Measurements from ENCODE around the gene P4HA2. TPM values are rescaled to one million over a fixed set of nuclear protein-coding genes. Genes with fewer than 3 reads are reported as not detected.

P4HA2 gene
- total and polyA plus RNA-seq, 4 experiments from 2014 or later: 0.14 to 0.96 (median 0.28) TPM; not detected in 1

DNA sequence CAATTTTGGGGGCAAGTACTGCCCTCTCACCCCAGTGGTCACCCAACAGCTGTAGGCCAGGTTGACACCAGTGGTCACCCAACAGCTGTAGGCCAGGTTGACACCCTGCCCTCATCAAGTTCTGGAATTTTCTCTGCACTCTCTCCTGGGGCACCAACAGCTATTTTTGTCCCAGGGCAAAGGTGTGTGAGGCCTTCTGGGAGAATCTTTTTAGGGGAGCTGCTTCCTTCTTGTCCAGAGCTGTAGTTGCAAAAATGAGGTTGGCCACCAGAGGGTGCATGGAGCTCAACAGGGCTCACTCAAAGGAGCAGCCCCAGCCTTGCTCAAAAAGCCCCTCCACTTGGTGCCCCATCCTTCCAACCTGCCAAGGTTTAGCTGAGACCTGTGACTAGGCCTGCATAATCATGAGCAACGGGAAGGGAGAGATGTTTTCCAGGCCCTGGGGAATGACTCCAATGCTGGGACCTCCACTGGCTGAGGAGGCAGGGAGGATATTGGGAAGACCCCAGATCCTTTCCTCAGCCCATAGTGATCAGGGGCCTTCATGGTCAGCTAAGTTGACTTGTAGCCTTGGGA, 10.6 kb upstream of the P4HA2 start:
- H3K9me3 Mint-ChIP-seq: peaks cover 2 to 27% (median 12%) of the 10 kb centered on the region in 8 donors
- ChIA-PET POLR2A (ENCODE audit: partially characterized antibody) (interaction anchor here (1.3 kb wide), 1 partner anchor 13 kb away, joined by 4 read pairs; no protein-coding TSS in a partner anchor), CTCF (ENCODE audit: partially characterized antibody) (interaction anchor here (0.6 to 3.5 kb wide), 37 partner anchors 9 to 649 kb away, joined by 3 to 26 read pairs (median 5); partner anchors contain the start of genes P4HA2 and SLC22A4)
- no peak overlapping the region for H3K27ac ChIP-seq (ENCODE audit: low read depth, low read length)
- H3K27ac Mint-ChIP-seq: no peak overlapping the region
- no peak overlapping the region for H3K4me3 Mint-ChIP-seq
- no peaks in the 10 kb centered on the region for H3K9me3 ChIP-seq (ENCODE audit: control insufficient read depth in 1 of 2, low read length in 2 of 2)
- H3K4me1 ChIP-seq (ENCODE audit: insufficient read depth, low read length): no peaks in the 10 kb centered on the region
- H3K36me3 Mint-ChIP-seq: peaks cover 3 to 4% of the 10 kb centered on the region in 2 donors
- intact Hi-C loops (cut with micrococcal nuclease): loop anchor here (2.0 kb wide), 1 partner anchor 173 kb away; no protein-coding TSS in a partner anchor
- no peaks in the 10 kb centered on the region for H3K4me1 Mint-ChIP-seq
- peak; percentile 40 to 57 (median 52) for DNase-seq
- H3K27me3 ChIP-seq (ENCODE audit: insufficient read depth, low read length): no peaks in the 10 kb centered on the region
- no peaks in the 10 kb centered on the region for H3K36me3 ChIP-seq (ENCODE audit: insufficient read depth, low read length)
- peaks cover 7% of the 10 kb centered on the region in 2 donors for H3K27me3 Mint-ChIP-seq
- H3K4me3 ChIP-seq (ENCODE audit: low read length in 2 of 2): no peak overlapping the region

DNA sequence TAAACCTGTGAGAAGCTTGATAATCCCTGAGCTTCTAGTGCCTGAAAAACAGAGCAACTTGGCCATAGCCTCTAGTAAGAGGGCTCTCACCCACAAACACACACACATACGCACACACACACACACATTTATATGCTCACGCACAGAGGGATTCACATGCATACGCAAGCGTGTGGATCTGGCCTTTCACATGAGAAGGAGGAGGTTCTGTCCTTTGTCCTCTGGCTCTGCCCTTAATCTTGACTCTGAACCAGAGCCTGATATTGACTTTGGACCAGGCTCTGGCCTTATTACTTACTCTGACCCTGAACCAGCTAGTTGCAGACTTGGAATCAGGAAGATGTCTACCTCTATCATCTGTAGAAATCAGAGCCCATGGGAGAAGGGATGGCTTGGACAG, 10.0 kb upstream of the P4HA2 start:
- intact Hi-C loops (cut with micrococcal nuclease): loop anchor here (2.0 kb wide), 1 partner anchor 173 kb away; no protein-coding TSS in a partner anchor

GRCh38 chr5:132237141-132237540, 9.5 kb upstream of the P4HA2 start:
- H3K9me3 ChIP-seq (ENCODE audit: control insufficient read depth in 1 of 2, low read length in 2 of 2): no peaks in the 10 kb centered on the region
- no peaks in the 10 kb centered on the region for H3K4me1 ChIP-seq (ENCODE audit: insufficient read depth, low read length)
- DNase-seq: no peak
- no peak overlapping the region for H3K4me3 ChIP-seq (ENCODE audit: low read length in 2 of 2)
- peak overlapping the region in 1 of 8 donors; percentile 37 for H3K4me3 Mint-ChIP-seq
- H3K9me3 Mint-ChIP-seq: peaks cover 0 to 18% (median 6%) of the 10 kb centered on the region in 8 donors
- H3K27me3 Mint-ChIP-seq: peaks cover 5 to 6% of the 10 kb centered on the region in 2 donors
- POLR2A ChIA-PET (ENCODE audit: partially characterized antibody): interaction anchor here (1.3 kb wide), 1 partner anchor 12 kb away, joined by 4 read pairs; no protein-coding TSS in a partner anchor
- H3K27ac Mint-ChIP-seq: peak overlapping the region in 1 of 7 donors; percentile 20
- no peaks in the 10 kb centered on the region for H3K4me1 Mint-ChIP-seq
- CTCF ChIA-PET (ENCODE audit: partially characterized antibody): interaction anchor here (0.7 to 3.5 kb wide), 17 partner anchors 11 to 647 kb away, joined by 3 to 26 read pairs (median 11); partner anchors contain the start of gene SLC22A4
- no peaks in the 10 kb centered on the region for H3K27me3 ChIP-seq (ENCODE audit: insufficient read depth, low read length)
- H3K36me3 ChIP-seq (ENCODE audit: insufficient read depth, low read length): no peaks in the 10 kb centered on the region
- intact Hi-C loops (cut with micrococcal nuclease): no loop called here
- H3K36me3 Mint-ChIP-seq: peaks cover 0 to 3% of the 10 kb centered on the region in 2 donors
- H3K27ac ChIP-seq (ENCODE audit: low read depth, low read length): no peak overlapping the region

More for the DNA sequence above, 10.0 kb upstream of the P4HA2 start:
- Histone ChIP-seq H3K4me1 (ENCODE audit: insufficient read depth, low read length) (no peaks in the 10 kb centered on the region), H3K27ac (ENCODE audit: low read depth, low read length) (no peak overlapping the region), H3K4me3 (ENCODE audit: low read length in 2 of 2) (no peak overlapping the region), H3K9me3 (ENCODE audit: control insufficient read depth in 1 of 2, low read length in 2 of 2) (no peaks in the 10 kb centered on the region), H3K36me3 (ENCODE audit: insufficient read depth, low read length) (no peaks in the 10 kb centered on the region), H3K27me3 (ENCODE audit: insufficient read depth, low read length) (no peaks in the 10 kb centered on the region)
- no peak for DNase-seq
- no peak overlapping the region for H3K4me3 Mint-ChIP-seq
- H3K4me1 Mint-ChIP-seq: no peaks in the 10 kb centered on the region
- ChIA-PET CTCF (ENCODE audit: partially characterized antibody) (interaction anchor here (0.7 to 3.5 kb wide), 34 partner anchors 8 to 648 kb away, joined by 3 to 26 read pairs (median 6); partner anchors contain the start of genes P4HA2 and SLC22A4), POLR2A (ENCODE audit: partially characterized antibody) (interaction anchor here (1.3 kb wide), 1 partner anchor 12 kb away, joined by 4 read pairs; no protein-coding TSS in a partner anchor)
- peaks cover 0 to 4% of the 10 kb centered on the region in 2 donors for H3K36me3 Mint-ChIP-seq
- H3K27me3 Mint-ChIP-seq: peaks cover 5 to 7% of the 10 kb centered on the region in 2 donors
- H3K9me3 Mint-ChIP-seq: peaks cover 0 to 21% (median 8%) of the 10 kb centered on the region in 8 donors
- H3K27ac Mint-ChIP-seq: no peak overlapping the region

DNA sequence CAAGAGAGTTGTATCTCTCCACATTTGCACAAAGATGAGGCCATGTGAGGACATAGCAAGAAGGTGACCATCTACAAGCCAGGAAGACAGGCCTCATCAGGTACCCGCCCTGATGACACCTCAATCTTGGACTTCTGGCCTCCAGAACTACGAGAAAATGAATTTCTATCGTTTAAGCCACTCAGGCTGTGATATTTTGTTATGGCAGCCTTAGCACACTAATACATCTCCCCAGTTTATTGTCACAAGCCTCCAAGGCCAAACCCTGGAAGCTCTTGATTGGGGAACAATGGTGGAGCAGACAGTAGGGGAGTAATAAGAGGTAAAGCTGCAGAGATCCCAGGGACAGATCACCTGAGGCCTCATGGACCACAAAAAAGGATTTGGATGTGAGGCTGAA, 7.7 kb upstream of the P4HA2 start:
- no peaks in the 10 kb centered on the region for H3K27me3 ChIP-seq (ENCODE audit: insufficient read depth, low read length)
- H3K4me3 ChIP-seq (ENCODE audit: low read length in 2 of 2): no peak overlapping the region
- H3K4me1 ChIP-seq (ENCODE audit: insufficient read depth, low read length): no peaks in the 10 kb centered on the region
- Mint-ChIP-seq H3K27me3 (peaks cover 3 to 6% of the 10 kb centered on the region in 2 donors), H3K27ac (no peak overlapping the region), H3K4me3 (no peak overlapping the region), H3K4me1 (peaks cover 0 to 7% (median 3%) of the 10 kb centered on the region in 4 donors), H3K9me3 (peaks cover 0 to 2% (median 0%) of the 10 kb centered on the region in 8 donors), H3K36me3 (no peaks in the 10 kb centered on the region)
- no peak overlapping the region for H3K27ac ChIP-seq (ENCODE audit: low read depth, low read length)
- H3K9me3 ChIP-seq (ENCODE audit: control insufficient read depth in 1 of 2, low read length in 2 of 2): no peaks in the 10 kb centered on the region
- no peak for DNase-seq
- ChIA-PET POLR2A (ENCODE audit: partially characterized antibody) (no interaction called here), CTCF (ENCODE audit: partially characterized antibody) (interaction anchor here (1.0 to 1.4 kb wide), 4 partner anchors 11 to 267 kb away, joined by 3 to 4 read pairs (median 3); no protein-coding TSS in a partner anchor)
- H3K36me3 ChIP-seq (ENCODE audit: insufficient read depth, low read length): no peaks in the 10 kb centered on the region
- intact Hi-C loops (cut with micrococcal nuclease): no loop called here

GRCh38 chr5:132234684-132235062, 7.0 kb upstream of the P4HA2 start:
- Mint-ChIP-seq H3K27ac (no peak overlapping the region), H3K27me3 (peaks cover 5 to 9% of the 10 kb centered on the region in 2 donors), H3K4me3 (no peak overlapping the region), H3K4me1 (peaks cover 0 to 12% (median 4%) of the 10 kb centered on the region in 4 donors), H3K9me3 (no peaks in the 10 kb centered on the region), H3K36me3 (no peaks in the 10 kb centered on the region)
- DNase-seq: no peak
- H3K36me3 ChIP-seq (ENCODE audit: insufficient read depth, low read length): no peaks in the 10 kb centered on the region
- H3K27me3 ChIP-seq (ENCODE audit: insufficient read depth, low read length): no peaks in the 10 kb centered on the region
- H3K4me1 ChIP-seq (ENCODE audit: insufficient read depth, low read length): no peaks in the 10 kb centered on the region
- H3K27ac ChIP-seq (ENCODE audit: low read depth, low read length): no peak overlapping the region
- CTCF ChIA-PET (ENCODE audit: partially characterized antibody): interaction anchor here (1.1 kb wide), 1 partner anchor 266 kb away, joined by 3 read pairs; no protein-coding TSS in a partner anchor
- intact Hi-C loops (cut with micrococcal nuclease): no loop called here
- H3K9me3 ChIP-seq (ENCODE audit: control insufficient read depth in 1 of 2, low read length in 2 of 2): no peaks in the 10 kb centered on the region
- H3K4me3 ChIP-seq (ENCODE audit: low read length in 2 of 2): no peak overlapping the region
- POLR2A ChIA-PET (ENCODE audit: partially characterized antibody): no interaction called here

DNA sequence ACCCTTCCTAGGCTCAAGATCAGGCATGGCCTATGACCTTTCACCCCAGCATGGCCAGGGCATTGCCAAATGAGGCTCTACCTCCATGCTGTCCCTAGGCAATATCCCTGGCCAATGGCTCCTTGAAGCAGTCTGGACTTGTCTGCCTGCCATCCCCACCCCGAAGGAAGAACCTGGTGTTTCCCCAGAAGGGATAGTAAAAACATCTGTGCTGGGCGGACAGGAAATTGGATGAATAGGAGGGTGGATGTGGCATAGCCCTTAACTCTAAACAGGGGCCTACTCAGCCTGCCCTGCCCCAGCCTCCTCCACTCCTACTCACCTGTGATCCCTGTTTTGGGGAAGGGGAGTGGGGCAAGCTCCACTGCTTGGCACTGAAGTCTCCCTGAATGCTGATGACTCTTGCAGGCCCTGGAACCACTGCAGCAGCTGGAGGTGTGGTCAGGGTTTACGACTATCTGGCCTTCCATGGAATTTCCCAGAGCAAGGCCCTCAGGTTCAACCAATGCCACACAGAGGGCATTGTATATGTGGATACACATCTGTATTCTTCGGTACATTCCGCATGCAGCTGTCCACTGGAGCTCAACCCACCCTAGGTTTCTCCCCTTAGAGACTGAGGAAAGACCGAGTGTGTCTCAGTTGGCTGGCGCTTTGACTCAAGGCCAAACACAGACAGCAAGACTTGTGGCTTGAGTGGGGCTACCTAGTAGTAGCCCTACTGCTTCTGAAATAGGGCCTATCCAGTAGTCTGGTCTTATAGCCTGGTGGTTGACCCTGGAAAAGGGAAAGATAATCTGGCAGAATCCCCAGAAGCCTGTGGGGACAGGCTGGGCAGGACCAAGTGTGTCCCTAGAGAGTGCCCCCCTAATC, 6.4 kb upstream of the P4HA2 start:
- Mint-ChIP-seq H3K36me3 (no peaks in the 10 kb centered on the region), H3K27ac (no peak overlapping the region), H3K4me1 (peaks cover under 1 to 15% (median 4%) of the 10 kb centered on the region in 4 donors), H3K27me3 (peaks cover 11 to 13% of the 10 kb centered on the region in 2 donors), H3K9me3 (no peaks in the 10 kb centered on the region), H3K4me3 (no peak overlapping the region)
- Histone ChIP-seq H3K27me3 (ENCODE audit: insufficient read depth, low read length) (no peaks in the 10 kb centered on the region), H3K36me3 (ENCODE audit: insufficient read depth, low read length) (no peaks in the 10 kb centered on the region), H3K27ac (ENCODE audit: low read depth, low read length) (no peak overlapping the region), H3K4me1 (ENCODE audit: insufficient read depth, low read length) (no peaks in the 10 kb centered on the region), H3K4me3 (ENCODE audit: low read length in 2 of 2) (no peak overlapping the region), H3K9me3 (ENCODE audit: control insufficient read depth in 1 of 2, low read length in 2 of 2) (no peaks in the 10 kb centered on the region)
- ChIA-PET POLR2A (ENCODE audit: partially characterized antibody) (no interaction called here), CTCF (ENCODE audit: partially characterized antibody) (no interaction called here)
- no peak for DNase-seq
- intact Hi-C loops (cut with micrococcal nuclease): no loop called here

DNA sequence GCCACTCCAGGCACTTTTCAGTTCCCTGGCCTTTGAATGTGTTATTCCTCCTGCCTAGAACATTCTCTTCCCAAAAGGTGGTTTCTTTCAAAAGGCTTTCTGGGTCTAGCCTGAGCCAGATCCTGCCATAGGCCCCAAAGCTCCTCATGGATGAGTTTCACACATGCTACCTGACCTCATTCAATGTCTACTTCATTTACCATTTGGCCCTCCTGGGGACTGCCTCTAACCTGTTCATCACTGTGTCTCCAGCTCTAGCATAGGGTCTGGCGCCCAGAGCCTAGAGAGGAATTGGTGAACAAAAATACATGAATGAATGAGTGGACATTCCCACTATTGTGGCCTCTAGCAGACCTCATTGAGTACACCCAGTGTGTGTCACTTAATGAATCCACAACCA, 5.4 kb upstream of the P4HA2 start:
- H3K4me1 ChIP-seq (ENCODE audit: insufficient read depth, low read length): no peaks in the 10 kb centered on the region
- H3K27ac ChIP-seq (ENCODE audit: low read depth, low read length): no peak overlapping the region
- Mint-ChIP-seq H3K27ac (no peak overlapping the region), H3K4me1 (peaks cover 3 to 15% (median 5%) of the 10 kb centered on the region in 4 donors), H3K36me3 (no peaks in the 10 kb centered on the region), H3K9me3 (no peaks in the 10 kb centered on the region), H3K27me3 (peaks cover 13 to 17% of the 10 kb centered on the region in 2 donors), H3K4me3 (no peak overlapping the region)
- H3K27me3 ChIP-seq (ENCODE audit: insufficient read depth, low read length): no peaks in the 10 kb centered on the region
- intact Hi-C loops (cut with micrococcal nuclease): no loop called here
- no peaks in the 10 kb centered on the region for H3K36me3 ChIP-seq (ENCODE audit: insufficient read depth, low read length)
- ChIA-PET POLR2A (ENCODE audit: partially characterized antibody) (no interaction called here), CTCF (ENCODE audit: partially characterized antibody) (no interaction called here)
- no peak overlapping the region for H3K4me3 ChIP-seq (ENCODE audit: low read length in 2 of 2)
- no peak for DNase-seq
- no peaks in the 10 kb centered on the region for H3K9me3 ChIP-seq (ENCODE audit: control insufficient read depth in 1 of 2, low read length in 2 of 2)

All from CD4-positive, alpha-beta memory T cell (primary cell).